GM21423 (cell line): ENCODE results near the gene CEP20.
A peak's percentile ranks its signal among the peaks of the same experiment; 100 is the strongest.
"Not testable (repeated sequence)": the region's sequence is repeated elsewhere in the genome, so short reads cannot be mapped to it uniquely, and the experiment has no call there.

ENCODE experiments used
- ATAC-seq: cut with Tn5 transposase; IDR thresholded peaks from one replicate; pipeline ENCODE4 v1.9.1; 2021; ENCODE audit warnings: mild to moderate bottlenecking, moderate library complexity; ENCODE audit not compliant: unreplicated experiment

The CEP20 gene

GRCh38 chr16:15864939-15865338 is 23.5 kb downstream of the CEP20 start:
- ATAC-seq: no peak

- ATAC-seq: no peak
Observed at GRCh38 chr16:15861996-15862395, 26.4 kb downstream of the CEP20 start.

- no peak for ATAC-seq
Observed at GRCh38 chr16:15858921-15859668, 29.3 kb downstream of the CEP20 start.

GRCh38 chr16:15857724-15858560 is 30.5 kb downstream of the CEP20 start:
- no peak for ATAC-seq

GRCh38 chr16:15856901-15857698 is 31.3 kb downstream of the CEP20 start, which contains the start of gene MYH11:
MYH11 (minus strand) TSS chr16:15857028; CDS start chr16:15838252, 18,776 bp downstream.
- ATAC-seq: no peak

GRCh38 chr16:15856182-15856581 is 32.2 kb downstream of the CEP20 start:
- ATAC-seq: no peak

- peak; percentile 82 for ATAC-seq
Observed at GRCh38 chr16:15855704-15856003, 32.7 kb downstream of the CEP20 start.

- no peak for ATAC-seq
Observed at GRCh38 chr16:15854906-15855703, 33.3 kb downstream of the CEP20 start.

GRCh38 chr16:15854061-15854460 is 34.3 kb downstream of the CEP20 start:
- no peak for ATAC-seq

GRCh38 chr16:15853021-15853420 is 35.4 kb downstream of the CEP20 start:
- ATAC-seq: no peak

GRCh38 chr16:15850555-15850954 is 37.8 kb downstream of the CEP20 start:
- ATAC-seq: not testable (repeated sequence)

- ATAC-seq: no peak
Observed at GRCh38 chr16:15849209-15849981, 39.0 kb downstream of the CEP20 start.

- no peak for ATAC-seq
Observed at GRCh38 chr16:15847611-15848175, 40.7 kb downstream of the CEP20 start.

- ATAC-seq: no peak
Observed at GRCh38 chr16:15846510-15846909, 41.9 kb downstream of the CEP20 start.

GRCh38 chr16:15843635-15844279 is 44.6 kb downstream of the CEP20 start:
- ATAC-seq: no peak

- ATAC-seq: not testable (repeated sequence)
Observed at GRCh38 chr16:15839204-15839603, 49.2 kb downstream of the CEP20 start.

GRCh38 chr16:15837761-15838160 is 50.6 kb downstream of the CEP20 start:
- no peak for ATAC-seq

- ATAC-seq: no peak
Observed at GRCh38 chr16:15836965-15837611, 51.3 kb downstream of the CEP20 start.
